Stimulated activated CD4-positive, alpha-beta T cell treated with anti-CD3 and anti-CD28 coated beads, TNF-alpha, amount 100 ng/mL, for 1 hour (primary cell): ENCODE data around the gene AMPH.
"Not testable (repeated sequence)": the region's sequence is repeated elsewhere in the genome, so short reads cannot be mapped to it uniquely, and the experiment has no call there.

Experiments used
- DNase-seq, 3 donors: peaks; one replicate each; pipeline ENCODE4 v3.0.0-alpha.2; 2020; ENCODE audit warnings: low read depth in 3 of 3, low spot score in 1 of 3

The AMPH gene

DNA sequence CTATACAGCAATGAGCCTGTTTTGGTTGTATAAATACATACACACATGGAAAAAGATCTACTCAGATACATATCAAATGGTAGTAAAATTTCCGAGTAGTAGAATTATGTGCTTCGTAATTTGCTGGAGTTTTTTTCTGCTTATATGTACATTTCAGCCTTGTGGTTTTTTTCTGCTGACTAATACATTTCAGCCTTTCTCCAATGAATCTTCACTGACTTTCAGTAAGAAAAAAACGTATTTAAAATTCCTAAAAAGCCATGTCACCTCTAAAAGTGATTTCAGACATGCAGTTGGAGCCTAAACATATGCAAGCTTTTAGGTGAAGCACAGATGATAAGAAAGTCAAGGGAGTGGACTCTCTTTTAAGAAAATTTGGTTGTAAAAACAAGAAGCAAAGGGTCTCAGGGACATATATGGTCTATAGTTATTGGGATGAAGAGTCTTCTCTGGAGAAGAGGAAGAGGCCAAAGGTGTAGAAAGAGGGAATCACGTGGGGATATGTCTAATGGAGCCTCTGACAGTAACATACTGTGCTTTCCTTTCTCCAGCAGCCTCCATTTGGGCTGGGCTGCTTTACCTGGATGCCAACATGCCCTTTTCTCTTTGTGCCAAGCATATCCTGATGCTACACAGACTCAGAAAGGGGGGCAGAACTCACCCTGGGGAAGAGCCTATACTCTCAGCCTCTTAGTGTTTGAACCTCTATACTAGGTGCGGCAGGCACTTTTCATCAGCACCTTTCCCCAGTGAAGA, 2.4 kb downstream of the AMPH start:
- no peak for DNase-seq

DNA sequence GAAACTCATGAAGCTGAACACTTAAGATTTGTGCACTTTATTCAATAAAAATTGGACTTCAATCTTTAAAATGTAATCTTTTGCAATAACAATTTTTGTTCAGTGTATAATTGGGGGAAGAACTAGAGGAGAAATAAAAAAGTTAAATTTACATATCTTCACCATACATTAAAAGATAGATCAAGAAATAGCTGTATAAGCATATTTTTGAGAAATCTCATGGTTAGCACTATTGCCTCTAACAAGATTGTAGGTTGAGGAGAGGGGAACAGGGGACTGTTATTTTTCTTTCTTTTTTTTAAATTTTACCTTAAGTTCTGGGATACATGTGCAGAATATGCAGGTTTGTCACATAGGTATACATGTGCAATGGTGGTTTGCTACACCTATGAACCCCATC, 5.3 kb downstream of the AMPH start:
- no peak for DNase-seq

DNA sequence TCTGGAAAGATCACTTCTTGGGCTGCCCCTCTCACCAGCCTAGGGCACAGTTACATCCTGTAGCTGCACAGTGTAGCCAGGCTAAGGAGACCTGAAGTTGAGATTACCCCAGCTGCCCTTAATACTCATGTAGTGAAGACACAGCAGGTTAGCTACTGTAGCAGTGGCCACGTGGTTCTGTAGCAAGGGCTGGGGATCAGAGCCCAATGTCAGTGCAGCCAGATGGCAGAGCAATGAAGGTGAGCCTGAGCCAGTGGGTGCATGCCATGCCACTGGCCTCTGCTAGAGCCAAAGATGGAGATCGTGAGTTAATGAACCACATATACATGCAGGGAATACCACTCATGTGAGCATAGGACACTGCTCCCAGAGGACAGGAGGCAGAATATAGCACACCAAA, 15.5 kb downstream of the AMPH start:
- DNase-seq, result no peak

DNA sequence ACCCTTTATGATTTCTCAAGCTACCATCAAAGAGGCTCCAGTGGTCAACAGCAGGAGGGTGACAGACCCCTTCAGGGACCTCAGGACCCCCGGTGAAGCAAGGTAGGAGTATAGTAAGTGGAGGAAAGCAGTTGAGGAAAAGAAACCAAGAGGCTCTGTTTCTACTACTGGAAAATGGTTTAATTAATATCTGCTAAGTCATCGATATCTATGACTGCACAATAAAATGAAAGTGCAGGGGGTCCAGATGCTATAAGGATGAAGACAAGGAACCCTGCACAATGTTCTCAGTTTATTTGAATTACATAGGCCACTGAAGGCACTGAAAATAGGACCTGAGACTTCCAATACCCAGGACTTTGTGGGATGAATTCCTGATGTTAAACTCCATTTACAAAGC, 23.7 kb downstream of the AMPH start:
- no peak for DNase-seq

DNA sequence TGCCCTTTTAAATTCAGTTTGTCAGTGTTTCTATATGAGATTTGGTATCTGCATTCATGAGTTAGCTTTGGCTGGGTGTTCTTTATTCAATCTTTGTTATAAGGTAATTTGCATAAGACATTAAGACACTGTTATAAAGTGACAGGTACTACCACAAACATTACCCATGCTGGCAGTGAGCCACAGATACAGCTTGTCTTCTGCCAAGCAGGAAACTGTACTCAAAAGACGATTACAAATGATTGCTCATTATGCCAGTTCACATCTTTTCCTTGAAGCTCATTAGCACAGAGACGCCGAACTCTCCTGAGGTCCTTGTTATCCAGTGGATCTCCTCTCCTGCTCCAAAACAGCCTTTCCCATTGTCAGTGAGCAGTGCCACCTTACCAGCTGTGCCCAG, 30.4 kb downstream of the AMPH start:
- no peak for DNase-seq

DNA sequence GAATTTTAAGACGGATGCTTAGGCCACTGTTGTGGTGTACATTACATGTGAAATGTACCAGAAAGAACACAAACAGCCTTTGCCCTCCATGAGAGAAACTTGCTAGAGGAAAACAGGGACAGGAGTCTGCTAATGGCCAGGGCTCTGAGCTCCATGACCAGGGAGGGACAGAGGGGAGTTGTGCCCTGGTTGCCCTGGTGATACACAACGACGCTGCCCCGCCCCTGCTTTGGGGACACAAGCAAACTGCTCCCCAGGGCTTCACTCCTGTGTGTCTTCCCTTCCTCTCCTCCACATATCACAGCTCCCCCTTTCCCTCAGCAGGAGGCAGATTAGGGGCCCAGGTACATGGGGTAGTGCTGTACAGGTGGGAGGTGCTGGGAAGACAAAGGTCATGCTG, 36.2 kb downstream of the AMPH start:
- no peak for DNase-seq

DNA sequence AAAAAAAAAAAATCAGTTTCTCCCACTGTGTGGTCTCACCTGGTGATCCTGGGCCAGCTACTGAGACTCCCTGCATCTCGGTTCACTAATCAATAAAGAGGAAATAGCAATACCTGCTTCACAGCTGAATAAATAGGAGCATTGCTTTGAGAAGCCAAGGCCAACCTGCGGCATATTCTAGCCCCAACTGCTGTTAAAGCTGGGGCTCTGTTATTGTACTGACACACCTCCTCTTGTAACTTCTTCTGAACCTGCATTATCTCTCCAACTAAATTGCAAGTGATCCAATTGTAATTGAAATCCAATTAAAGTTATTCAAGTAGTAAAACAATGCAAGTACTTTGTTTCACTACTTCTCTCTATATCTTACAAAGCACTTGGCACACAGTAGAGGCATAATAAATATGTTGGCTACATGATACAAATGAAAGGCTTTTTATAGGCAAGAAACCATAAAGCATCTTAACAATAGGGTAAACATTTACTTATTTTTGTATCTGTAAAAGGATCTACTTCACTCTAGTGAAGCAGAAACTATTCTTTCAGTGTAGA, 38.4 kb downstream of the AMPH start:
- no peak for DNase-seq

DNA sequence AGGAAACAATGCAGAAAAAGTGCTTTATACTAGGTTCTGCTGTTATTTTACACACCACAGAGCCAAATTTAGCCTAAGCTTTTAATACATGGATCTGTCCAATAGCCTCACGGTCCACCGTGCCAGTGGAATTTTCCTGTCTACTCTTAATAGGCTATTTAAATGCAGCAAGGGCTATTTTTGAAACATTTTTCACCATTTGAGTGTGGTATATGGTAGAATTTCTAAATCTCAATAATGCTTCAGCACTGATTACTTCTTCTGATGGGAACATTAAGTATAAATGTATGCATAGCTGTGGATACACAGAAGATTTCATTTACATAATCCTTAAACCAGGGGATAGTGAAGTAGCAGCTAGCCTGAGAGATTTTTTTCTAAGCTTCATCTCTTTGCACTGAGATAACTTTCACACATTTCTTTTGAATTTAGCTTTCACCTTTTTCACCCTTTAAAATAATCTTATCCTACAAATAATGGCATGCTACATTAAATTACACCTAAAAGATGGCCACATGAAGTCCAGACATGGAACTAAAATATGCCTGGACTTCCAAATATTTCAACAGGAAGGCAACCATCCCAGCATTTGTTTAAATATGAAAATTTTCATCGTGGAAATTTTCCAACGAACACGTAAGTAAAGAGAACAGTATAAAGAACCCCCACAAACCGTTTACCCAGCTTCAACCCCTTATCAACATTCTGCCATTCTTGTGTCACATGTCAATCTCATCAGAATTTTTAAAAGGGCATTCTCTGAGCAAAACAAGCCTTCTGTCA, 45.4 kb downstream of the AMPH start:
- DNase-seq, result no peak

DNA sequence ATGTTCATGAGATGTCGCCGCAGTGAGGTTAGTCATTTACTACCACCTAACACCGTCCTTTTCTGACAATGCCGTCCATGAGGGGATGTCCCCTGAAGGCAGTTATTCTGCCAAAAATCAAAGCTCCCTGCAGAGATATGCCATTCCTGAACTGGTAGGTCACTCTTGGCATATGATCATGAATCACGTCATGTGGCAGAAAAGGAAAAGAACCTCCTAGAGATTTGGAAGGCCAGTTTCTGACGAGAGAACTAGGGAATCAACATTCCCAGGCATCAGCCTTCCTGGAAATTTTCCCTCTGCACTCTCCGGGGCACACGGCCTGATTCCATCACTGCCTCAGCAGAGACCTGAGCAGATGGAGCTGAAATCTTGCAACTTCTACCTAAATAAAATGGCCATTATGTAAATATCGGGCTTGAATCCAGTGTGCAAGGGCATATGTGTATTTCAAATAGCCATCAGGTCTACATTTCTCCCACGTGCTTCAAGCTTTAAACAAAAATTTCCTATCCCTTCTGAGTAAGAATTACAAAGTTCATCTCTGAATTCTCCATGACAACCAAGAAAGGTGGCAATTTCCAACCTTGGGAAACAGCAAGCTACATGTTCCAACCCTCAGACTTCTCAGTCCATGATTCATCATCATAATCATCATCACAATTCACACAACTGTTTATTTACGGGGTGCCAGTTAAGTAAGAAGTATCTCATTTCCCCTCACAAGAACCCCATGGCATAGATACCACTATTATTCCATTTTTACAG, 46.5 kb downstream of the AMPH start:
- no peak for DNase-seq

DNA sequence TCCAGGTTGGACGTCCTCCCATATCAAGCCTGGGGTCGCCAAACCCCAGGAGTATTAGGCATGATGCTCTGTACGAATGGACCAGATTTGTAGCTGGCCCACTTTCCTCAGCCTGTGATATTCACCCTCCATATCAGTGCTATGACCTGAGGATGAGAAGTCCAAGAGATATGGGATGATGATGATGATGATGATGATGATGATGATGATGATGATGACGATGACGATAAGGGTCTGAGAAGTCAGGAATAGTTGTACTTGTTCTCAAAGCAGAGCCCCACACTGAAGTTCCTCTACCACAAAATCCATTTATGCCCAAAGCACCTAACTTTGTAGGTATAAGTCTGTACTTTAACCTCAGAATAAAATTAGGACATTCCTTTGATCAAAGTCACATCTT, 50.7 kb downstream of the AMPH start:
- DNase-seq, result no peak

DNA sequence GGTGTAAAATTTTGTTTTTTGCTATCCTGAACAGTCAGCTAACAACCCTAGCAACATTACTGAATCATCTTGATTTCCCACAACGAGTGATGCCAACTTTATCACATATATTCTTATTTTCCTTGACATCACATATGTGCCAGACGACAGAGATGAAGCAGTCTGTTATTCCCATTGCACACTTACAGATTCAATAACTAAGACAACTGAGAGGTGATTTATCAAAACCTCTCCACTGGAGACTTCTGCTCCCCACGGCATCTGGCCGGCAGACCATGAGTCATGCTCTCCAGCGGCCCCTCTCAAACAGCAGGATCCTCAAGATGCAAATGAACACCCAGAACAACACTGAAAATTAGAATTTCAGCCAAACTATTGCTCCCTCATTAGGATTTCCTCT, 57.1 kb downstream of the AMPH start:
- no peak for DNase-seq

DNA sequence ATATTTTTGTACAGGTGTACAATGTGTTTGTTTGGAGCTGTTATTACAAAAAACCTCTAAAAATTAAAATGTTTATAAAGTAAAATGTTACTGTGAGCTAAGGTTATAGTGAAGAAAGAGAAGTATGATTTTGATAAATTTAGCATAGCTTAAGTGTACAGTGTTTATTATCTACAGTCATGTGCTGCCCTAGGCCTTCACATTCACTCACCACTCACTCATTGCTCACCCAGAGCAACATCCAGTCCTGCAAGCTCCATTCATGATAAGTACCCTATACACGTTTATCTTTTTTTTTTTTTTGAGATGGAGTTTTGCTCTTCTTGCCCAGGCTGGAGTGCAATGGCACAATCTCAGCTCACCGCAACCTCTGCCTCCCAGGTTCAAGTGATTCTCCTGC, 59.6 kb downstream of the AMPH start:
- DNase-seq, result not testable (repeated sequence)

DNA sequence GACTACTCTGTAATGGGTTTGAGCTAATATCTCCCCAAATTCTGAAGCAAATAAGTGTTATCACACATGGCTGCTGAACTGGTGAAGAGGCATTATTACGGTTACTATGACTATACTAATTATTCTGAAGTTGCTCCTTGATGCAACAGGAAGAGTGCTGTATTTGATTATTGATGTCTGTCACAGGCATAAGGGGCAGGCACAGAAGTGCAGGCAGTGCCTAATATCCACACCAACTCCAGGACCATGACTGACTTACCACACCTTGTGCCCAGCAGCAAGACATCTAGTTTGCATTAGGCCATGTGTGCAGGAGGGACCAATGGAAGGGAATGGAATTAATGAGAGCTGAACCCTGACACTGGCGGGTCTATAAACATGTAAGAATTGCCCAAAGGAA, 62.7 kb downstream of the AMPH start:
- DNase-seq, result no peak

DNA sequence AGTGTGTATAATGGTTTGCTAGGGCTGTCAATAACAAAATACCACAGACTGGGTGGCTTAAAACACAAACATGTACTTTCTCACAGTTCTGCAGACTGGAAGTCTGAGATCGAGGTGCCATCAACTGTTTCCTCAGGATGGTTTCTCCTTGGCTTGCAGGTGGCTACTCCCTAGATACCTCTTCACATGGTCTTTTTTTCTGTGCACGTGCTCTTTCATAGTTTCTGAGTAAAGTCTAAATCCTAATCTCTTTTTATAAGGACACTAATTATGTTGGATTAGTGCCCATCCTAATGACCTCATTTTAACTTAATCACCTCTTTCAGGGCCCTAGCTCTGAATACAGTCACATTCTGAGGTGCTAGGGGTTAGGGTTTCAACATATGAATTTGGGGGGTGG, 65.9 kb downstream of the AMPH start:
- no peak for DNase-seq

DNA sequence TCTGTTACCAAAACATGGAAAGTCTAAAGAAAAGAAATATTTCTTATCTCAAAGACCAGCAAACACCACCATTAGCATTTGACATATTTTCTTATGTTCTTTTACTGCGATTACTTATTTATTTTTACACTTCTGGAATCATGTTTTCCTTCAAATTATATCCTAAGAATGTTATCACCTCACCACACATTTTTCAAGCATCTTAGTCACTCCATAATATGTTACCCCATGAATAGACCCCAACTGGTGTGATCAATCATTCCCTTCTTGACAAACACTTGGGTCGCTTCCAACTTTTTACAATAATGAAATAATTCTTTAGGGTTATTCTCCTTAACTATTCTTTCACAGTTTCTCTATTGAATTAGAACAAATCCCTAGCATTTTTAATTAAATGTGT, 67.4 kb downstream of the AMPH start:
- DNase-seq, result no peak

DNA sequence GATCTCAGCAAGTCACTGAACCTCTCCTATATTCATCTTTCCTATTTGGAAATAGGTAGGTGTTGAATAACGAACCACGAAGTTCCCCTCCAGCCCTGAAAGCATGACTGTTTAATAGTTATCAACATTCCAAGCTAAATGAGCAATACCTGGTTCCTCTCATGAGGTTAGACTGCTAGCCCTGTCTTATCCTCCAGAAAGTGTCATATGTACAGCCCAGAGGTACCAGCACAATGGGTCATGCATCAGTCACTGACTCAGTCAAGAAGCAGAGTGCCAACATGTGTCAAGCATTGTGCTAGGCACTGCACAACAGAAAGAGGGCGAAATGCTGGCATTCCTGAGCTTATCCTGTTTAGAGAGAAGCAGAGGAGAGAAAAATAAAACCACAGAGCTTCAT, 70.0 kb downstream of the AMPH start:
- DNase-seq, result no peak

DNA sequence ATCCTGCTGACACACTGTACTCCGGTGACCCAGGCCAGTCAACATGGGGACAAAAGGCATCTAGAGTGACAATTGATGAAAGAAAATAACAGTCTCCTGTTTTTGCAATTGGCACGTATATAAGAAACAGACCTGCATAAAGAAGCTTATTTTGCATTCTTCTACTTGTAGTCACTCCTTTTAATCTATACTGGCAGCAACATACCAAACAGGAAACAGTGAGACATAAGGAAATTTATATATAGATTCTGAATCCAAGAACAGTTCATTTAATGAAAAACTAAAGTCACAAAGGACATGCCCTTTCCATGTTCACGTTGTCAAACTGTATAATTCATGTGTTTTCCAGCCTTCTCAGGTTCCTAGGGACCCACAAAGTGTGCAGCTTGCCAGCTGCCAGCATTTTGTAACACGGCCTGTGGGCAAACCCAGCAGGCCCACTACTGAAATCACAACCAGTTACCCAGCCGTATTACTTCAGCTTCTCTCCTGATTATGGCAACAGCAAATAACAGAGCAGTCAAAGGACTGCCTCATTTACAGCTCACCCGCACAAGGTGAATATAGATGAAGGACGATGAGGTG, 72.3 kb downstream of the AMPH start:
- no peak for DNase-seq

DNA sequence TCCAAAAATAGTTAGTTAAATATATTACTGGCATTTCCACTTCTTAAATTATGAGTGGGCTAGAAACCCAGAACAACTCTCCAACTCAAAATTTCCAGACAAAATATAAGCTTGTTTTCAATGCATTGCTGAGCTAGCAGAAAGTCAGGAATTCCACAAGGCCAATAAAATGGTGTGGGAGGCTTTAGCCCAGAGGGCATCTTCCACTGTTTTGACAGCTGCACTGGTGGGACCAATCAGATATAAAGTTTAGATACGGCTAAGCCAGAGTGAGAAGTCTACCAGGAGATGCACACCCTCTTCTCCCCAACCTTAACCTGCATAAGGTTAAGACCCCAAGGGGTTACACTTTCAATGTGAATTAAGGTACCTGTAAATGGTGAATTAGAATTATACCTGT, 76.6 kb downstream of the AMPH start:
- no peak for DNase-seq

DNA sequence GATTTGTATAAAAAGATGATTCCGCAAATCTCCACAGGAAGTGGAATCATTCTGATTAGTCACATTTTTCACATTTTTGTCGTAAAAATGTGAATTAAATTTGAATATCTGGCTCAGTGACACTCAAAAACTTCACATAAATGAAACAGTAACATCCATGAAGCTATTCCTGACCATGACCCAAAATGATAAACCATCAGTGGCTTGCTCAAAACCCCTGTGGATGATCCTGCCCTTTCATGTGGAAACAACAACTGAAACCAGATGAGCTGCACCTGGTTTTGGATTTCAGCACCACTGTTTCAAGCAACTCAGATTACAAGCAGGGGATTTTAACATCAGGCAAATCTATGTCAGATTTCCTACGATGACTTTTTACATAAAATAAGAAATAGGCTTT, 80.3 kb downstream of the AMPH start:
- no peak for DNase-seq

DNA sequence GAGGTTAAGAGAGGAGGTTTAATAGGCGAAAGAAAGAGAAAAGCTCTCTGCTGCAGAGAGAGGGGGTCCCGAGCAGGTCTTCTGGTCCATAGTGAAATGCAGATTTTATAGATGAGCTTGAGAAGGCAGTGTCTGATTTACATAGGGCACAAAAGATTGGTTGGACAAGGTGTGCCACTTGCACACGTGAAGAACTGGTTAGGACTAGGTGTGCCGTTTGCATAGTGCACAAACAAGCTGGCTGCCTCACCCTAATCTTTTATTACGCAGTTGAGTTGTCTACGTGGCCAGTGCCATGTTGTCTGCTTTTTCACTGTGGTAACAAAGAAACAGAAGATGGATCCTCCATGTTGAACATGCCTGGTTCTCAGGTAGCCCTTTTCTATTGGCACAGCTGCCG, 82.6 kb downstream of the AMPH start:
- DNase-seq, result no peak

DNA sequence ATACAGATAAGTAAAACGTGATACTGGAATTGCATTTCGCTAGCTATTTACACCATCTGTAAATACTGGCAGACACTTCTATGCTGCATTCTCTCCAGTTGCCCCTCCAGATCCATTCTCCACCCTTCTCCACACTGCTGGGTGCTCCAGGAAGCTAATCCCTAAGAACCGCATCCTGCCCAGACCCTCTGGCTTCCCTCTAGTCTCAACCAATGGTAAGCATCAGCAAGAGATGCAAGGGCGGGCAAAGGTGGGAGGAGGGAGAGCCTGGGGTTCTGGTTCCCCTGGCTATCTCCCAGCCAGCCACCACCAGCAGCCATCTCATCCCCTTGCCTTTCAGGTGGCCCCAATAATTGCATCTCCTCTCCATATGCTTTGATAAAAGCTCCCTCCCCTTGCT, 84.4 kb downstream of the AMPH start:
- DNase-seq, result no peak
